ENCODE data around the gene FUT4.

DNA sequence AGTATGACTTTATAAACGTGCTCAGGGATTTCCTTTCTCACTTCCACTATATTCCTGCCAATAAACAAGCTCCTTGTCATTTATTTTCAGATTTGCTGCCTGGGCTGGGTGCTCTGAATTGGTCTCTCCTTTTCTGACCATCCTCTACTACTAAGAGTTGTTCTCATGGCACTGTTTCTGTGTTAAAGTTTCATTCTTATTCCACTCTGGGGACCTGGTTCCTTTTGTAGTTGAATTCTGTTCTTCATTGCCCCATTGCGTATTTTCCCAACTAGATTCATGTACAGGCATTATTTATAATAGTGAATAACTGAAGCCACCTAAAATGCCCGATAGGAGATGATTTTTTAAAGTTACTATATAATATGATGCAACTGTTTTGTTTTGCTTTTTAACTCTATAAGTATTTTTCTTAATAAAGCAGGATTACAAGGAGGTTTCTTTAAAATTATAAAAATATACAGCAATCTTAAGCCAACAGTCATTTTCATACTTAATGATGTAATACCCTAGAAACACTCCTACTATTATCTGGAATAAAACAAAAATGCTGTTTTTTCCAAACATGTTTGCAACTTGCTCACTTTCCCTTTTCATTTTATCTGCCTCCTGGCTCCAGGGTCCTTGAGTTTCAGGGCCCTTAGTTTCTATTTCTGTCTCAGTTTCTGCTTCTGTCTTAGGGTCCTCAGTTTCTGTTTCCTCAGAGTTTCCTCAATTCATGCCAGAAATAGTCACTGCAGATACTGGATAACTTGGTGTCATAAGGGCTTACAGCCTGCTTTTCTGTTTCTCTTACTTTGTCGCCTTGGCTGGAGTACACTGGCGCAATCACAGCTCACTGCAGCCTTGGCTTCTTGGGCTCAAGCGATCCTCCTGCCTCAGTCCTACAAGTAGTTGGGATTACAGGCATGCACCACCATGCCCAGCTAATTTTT is 9.8 kb upstream of the FUT4 start:
- TF ChIP-seq POLR2A (IDR thresholded peaks at IDR 0.05) = no peak
- TF ChIP-seq, protein P1, sequence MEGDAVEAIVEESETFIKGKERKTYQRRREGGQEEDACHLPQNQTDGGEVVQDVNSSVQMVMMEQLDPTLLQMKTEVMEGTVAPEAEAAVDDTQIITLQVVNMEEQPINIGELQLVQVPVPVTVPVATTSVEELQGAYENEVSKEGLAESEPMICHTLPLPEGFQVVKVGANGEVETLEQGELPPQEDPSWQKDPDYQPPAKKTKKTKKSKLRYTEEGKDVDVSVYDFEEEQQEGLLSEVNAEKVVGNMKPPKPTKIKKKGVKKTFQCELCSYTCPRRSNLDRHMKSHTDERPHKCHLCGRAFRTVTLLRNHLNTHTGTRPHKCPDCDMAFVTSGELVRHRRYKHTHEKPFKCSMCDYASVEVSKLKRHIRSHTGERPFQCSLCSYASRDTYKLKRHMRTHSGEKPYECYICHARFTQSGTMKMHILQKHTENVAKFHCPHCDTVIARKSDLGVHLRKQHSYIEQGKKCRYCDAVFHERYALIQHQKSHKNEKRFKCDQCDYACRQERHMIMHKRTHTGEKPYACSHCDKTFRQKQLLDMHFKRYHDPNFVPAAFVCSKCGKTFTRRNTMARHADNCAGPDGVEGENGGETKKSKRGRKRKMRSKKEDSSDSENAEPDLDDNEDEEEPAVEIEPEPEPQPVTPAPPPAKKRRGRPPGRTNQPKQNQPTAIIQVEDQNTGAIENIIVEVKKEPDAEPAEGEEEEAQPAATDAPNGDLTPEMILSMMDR (IDR thresholded peaks at IDR 0.05) = no peak

All from thyroid gland (tissue), 4 donors.